Neuronal stem cell (in vitro differentiated cells): Measurements from ENCODE around the gene RBM34.
"Not testable (repeated sequence)": the region's sequence is repeated elsewhere in the genome, so short reads cannot be mapped to it uniquely, and the experiment has no call there.

ENCODE experiments used
- DNase-seq: peaks from one replicate; pipeline ENCODE4 v3.0.0-alpha.2; 2013; ENCODE audit warnings: low spot score
- H2AFZ ChIP-seq: one replicate; pipeline ENCODE4 v1.6.1; 2013; ENCODE audit warnings: mild to moderate bottlenecking, low read length, inconsistent platforms
- H2AK5ac ChIP-seq: 2 replicates; pipeline ENCODE4 v1.6.1; 2013; ENCODE audit warnings: low read depth, mild to moderate bottlenecking, inconsistent platforms, low read length, moderate library complexity, mixed read lengths
- H2BK120ac ChIP-seq: 2 replicates; pipeline ENCODE4 v1.6.1; 2013; ENCODE audit warnings: low read depth, mild to moderate bottlenecking, inconsistent platforms, low read length, moderate library complexity, mixed read lengths
- H2BK12ac ChIP-seq: one replicate; pipeline ENCODE4 v1.6.1; 2013; ENCODE audit warnings: low read length, inconsistent platforms
- H2BK15ac ChIP-seq: 2 replicates; pipeline ENCODE4 v1.6.1; 2013; ENCODE audit warnings: mild to moderate bottlenecking, low read length, inconsistent platforms, mixed read lengths
- H2BK5ac ChIP-seq: one replicate; pipeline ENCODE4 v1.6.1; 2013; ENCODE audit warnings: inconsistent platforms, mild to moderate bottlenecking, low read length, moderate library complexity
- H3K14ac ChIP-seq: one replicate; pipeline ENCODE4 v1.6.1; 2013; ENCODE audit warnings: low read length, inconsistent platforms
- H3K18ac ChIP-seq: 2 replicates; pipeline ENCODE4 v1.6.1; 2013; ENCODE audit warnings: low read length, inconsistent platforms
- H3K23ac ChIP-seq: 2 replicates; pipeline ENCODE4 v1.6.1; 2013; ENCODE audit warnings: low read depth, mild to moderate bottlenecking, mixed read lengths, low read length, inconsistent platforms; ENCODE audit not compliant: poor library complexity
- H3K27ac ChIP-seq: replicated peaks from 3 replicates; pipeline ENCODE4 v1.5.1; 2013; ENCODE audit warnings: low read length, inconsistent platforms
- H3K27me3 ChIP-seq, 3 experiments: 2 replicates each; pipeline ENCODE4 v1.6.1; 2013; ENCODE audit warnings: low read length in 3 of 3, mild to moderate bottlenecking in 2 of 3, inconsistent platforms in 1 of 3, low read depth in 1 of 3, mixed read lengths in 1 of 3, moderate library complexity in 1 of 3; ENCODE audit not compliant: control insufficient read depth in 3 of 3, insufficient read depth in 3 of 3
- H3K36me3 ChIP-seq, 2 donors: replicated peaks in 1 of 2; 2 replicates each; pipeline ENCODE4 v1.6.1; 2013; ENCODE audit warnings: low read length in 2 of 2; ENCODE audit not compliant: control insufficient read depth in 2 of 2, insufficient read depth in 2 of 2
- H3K4ac ChIP-seq: 2 replicates; pipeline ENCODE4 v1.6.1; 2013; ENCODE audit warnings: inconsistent platforms, mild to moderate bottlenecking, low read length, moderate library complexity
- H3K4me1 ChIP-seq, 2 donors: 1 replicate in 1 of 2; 2 replicates in 1 of 2; pipeline ENCODE4 v1.6.1; 2013; ENCODE audit warnings: low read length in 2 of 2, low read depth in 1 of 2; ENCODE audit not compliant: control insufficient read depth in 2 of 2, insufficient read depth in 1 of 2
- H3K4me2 ChIP-seq: one replicate; pipeline ENCODE4 v1.6.1; 2013; ENCODE audit warnings: mild to moderate bottlenecking, low read length, inconsistent platforms; ENCODE audit not compliant: insufficient read depth, poor library complexity, severe bottlenecking
- H3K4me3 ChIP-seq, 2 donors: 2 replicates each; pipeline ENCODE4 v1.5.1; 2013; ENCODE audit warnings: low read length in 2 of 2, mild to moderate bottlenecking in 2 of 2, inconsistent platforms in 1 of 2, moderate library complexity in 1 of 2
- H3K79me1 ChIP-seq: one replicate; pipeline ENCODE4 v1.6.1; 2013; ENCODE audit warnings: low read depth, mild to moderate bottlenecking, inconsistent platforms, low read length, moderate library complexity
- H3K9ac ChIP-seq: one replicate; pipeline ENCODE4 v1.6.1; 2013; ENCODE audit warnings: mild to moderate bottlenecking, low read depth, low read length, inconsistent platforms; ENCODE audit not compliant: poor library complexity
- H3K9me3 ChIP-seq, 2 donors: replicated peaks in 1 of 2; 2 replicates each; pipeline versions ENCODE3 to v1.6.1; 2013; ENCODE audit warnings: low read length in 2 of 2, mild to moderate bottlenecking in 2 of 2, inconsistent platforms in 1 of 2, low read depth in 1 of 2, mixed read lengths in 1 of 2, moderate library complexity in 1 of 2; ENCODE audit not compliant: control insufficient read depth in 2 of 2, insufficient read depth in 1 of 2
- H4K8ac ChIP-seq: one replicate; pipeline ENCODE4 v1.6.1; 2013; ENCODE audit warnings: low read depth, mild to moderate bottlenecking, inconsistent platforms, low read length, moderate library complexity
- H4K91ac ChIP-seq: one replicate; pipeline ENCODE4 v1.6.1; 2013; ENCODE audit warnings: low read length, low read depth, mild to moderate bottlenecking, inconsistent platforms; ENCODE audit not compliant: poor library complexity
- WGBS, 2 donors: extraction: QIAGEN DNeasy Blood & Tissue Kit; methylation state at CpG; one replicate each; pipeline ENCODE4 v1.1.7; 2013; ENCODE audit warnings: missing lambda C conversion rate in 2 of 2, mixed read lengths in 1 of 2; ENCODE audit not compliant: insufficient read length in 2 of 2, insufficient replicate concordance in 1 of 2; ENCODE audit errors: extremely low coverage in 2 of 2; 5-methylcytosine and 5-hydroxymethylcytosine counted together

RBM34 gene

GRCh38 chr1:235093696-235094592 is 67.1 kb downstream of the RBM34 start:
- H3K9me3 ChIP-seq = peaks cover 0 to 1% of the 10 kb centered on the region in 2 donors
- H3K4me2 ChIP-seq = peak overlapping the region; percentile 43
- H3K79me1 ChIP-seq = no peaks in the 10 kb centered on the region
- DNase-seq = peak; percentile 65
- peak overlapping the region; percentile 95 for H2BK15ac ChIP-seq
- no peak overlapping the region for H3K27ac ChIP-seq
- H3K18ac ChIP-seq = peak overlapping the region; percentile 60
- peak overlapping the region; percentile 16 for H2AK5ac ChIP-seq
- no peak overlapping the region for H2BK120ac ChIP-seq
- no peak overlapping the region for H3K14ac ChIP-seq
- H3K27me3 ChIP-seq = no peaks in the 10 kb centered on the region
- peak overlapping the region; percentile 78 for H4K8ac ChIP-seq
- H2BK12ac ChIP-seq = peak overlapping the region; percentile 99
- H3K4me3 ChIP-seq = peak overlapping the region in 1 of 2 donors; percentile 6
- H2BK5ac ChIP-seq = peak overlapping the region; percentile 0
- H3K9ac ChIP-seq = peak overlapping the region; percentile 10
- no peaks in the 10 kb centered on the region for H3K36me3 ChIP-seq
- no peak overlapping the region for H3K4ac ChIP-seq
- H3K23ac ChIP-seq = no peak overlapping the region
- H2AFZ ChIP-seq = peak overlapping the region; percentile 76
- WGBS, 2 donors = no CpG with 5 or more reads among the region's 24 CpGs
- H3K4me1 ChIP-seq = peaks cover 17 to 19% of the 10 kb centered on the region in 2 donors
- H4K91ac ChIP-seq = peak overlapping the region; percentile 2

- H3K9ac ChIP-seq = peak overlapping the region; percentile 10
- H3K27ac ChIP-seq = no peak overlapping the region
These were observed 67.9 kb downstream of the RBM34 start for GRCh38 chr1:235093013-235093695.

DNA sequence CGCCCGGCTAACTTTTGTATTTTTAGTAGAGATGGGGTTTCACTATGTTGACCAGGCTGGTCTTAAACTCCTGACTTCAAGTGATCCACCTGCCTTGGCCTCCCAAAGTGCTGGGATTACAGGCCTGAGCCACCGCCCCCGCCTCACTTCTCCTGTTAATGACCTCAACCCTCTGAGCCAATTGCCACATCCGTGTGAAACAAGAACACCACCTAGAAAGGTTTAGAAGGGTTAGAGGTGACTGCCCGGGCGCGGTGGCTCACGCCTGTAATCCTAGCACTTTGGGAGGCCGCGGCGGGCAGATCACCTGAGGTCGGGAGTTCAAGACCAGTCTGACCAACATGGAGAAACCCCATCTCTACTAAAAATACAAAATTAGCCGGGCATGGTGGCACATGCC is 68.6 kb downstream of the RBM34 start:
- not testable (repeated sequence) for H4K91ac ChIP-seq, H3K4me2 ChIP-seq, H2AK5ac ChIP-seq, H3K4ac ChIP-seq, H3K18ac ChIP-seq, H3K9me3 ChIP-seq, H2BK5ac ChIP-seq, H3K23ac ChIP-seq, H3K27me3 ChIP-seq, H2BK15ac ChIP-seq, H3K36me3 ChIP-seq, DNase-seq, H3K79me1 ChIP-seq, H2BK12ac ChIP-seq, H3K9ac ChIP-seq, H2AFZ ChIP-seq, H2BK120ac ChIP-seq, H3K4me3 ChIP-seq, H4K8ac ChIP-seq, H3K14ac ChIP-seq, H3K27ac ChIP-seq
- no CpG with 5 or more reads among the region's 14 CpGs for WGBS, 2 donors
- peaks cover 17 to 19% of the 10 kb centered on the region in 2 donors for H3K4me1 ChIP-seq

More at GRCh38 chr1:235093013-235093695, 67.9 kb downstream of the RBM34 start:
- peak overlapping the region; percentile 16 for H2AK5ac ChIP-seq
- no peaks in the 10 kb centered on the region for H3K27me3 ChIP-seq
- no CpG with 5 or more reads among the region's 27 CpGs for WGBS, 2 donors
- H2AFZ ChIP-seq = peak overlapping the region; percentile 76
- H3K14ac ChIP-seq = peak overlapping the region; percentile 64
- H3K4me1 ChIP-seq = peaks cover 17 to 19% of the 10 kb centered on the region in 2 donors
- H2BK5ac ChIP-seq = peak overlapping the region; percentile 0
- H3K9me3 ChIP-seq = peaks cover 0 to 1% of the 10 kb centered on the region in 2 donors
- peak overlapping the region; percentile 95 for H2BK15ac ChIP-seq
- peak overlapping the region; percentile 43 for H3K4me2 ChIP-seq
- no peaks in the 10 kb centered on the region for H3K79me1 ChIP-seq
- H4K8ac ChIP-seq = peak overlapping the region; percentile 78
- DNase-seq = no peak
- H3K36me3 ChIP-seq = no peaks in the 10 kb centered on the region
- H3K4ac ChIP-seq = no peak overlapping the region
- no peak overlapping the region for H2BK120ac ChIP-seq
- peak overlapping the region; percentile 82 for H3K18ac ChIP-seq
- peak overlapping the region; percentile 2 for H4K91ac ChIP-seq
- H3K23ac ChIP-seq = peak overlapping the region; percentile 95
- peak overlapping the region; percentile 99 for H2BK12ac ChIP-seq
- H3K4me3 ChIP-seq = peak overlapping the region in 1 of 2 donors; percentile 6

GRCh38 chr1:235092045-235092406 is 69.0 kb downstream of the RBM34 start:
- H2BK12ac ChIP-seq, H3K79me1 ChIP-seq, H3K9me3 ChIP-seq, H2AFZ ChIP-seq, H3K27ac ChIP-seq, H4K91ac ChIP-seq, H3K4me2 ChIP-seq, H3K23ac ChIP-seq, DNase-seq, H3K9ac ChIP-seq, H2BK5ac ChIP-seq, H3K27me3 ChIP-seq, H4K8ac ChIP-seq, H3K14ac ChIP-seq, H3K4me3 ChIP-seq, H3K36me3 ChIP-seq, H3K4ac ChIP-seq: not testable (repeated sequence)
- Histone ChIP-seq H2BK15ac (peak overlapping the region; percentile 65), H2BK120ac (peak overlapping the region; percentile 74), H2AK5ac (peak overlapping the region; percentile 44), H3K18ac (peak overlapping the region; percentile 58), H3K4me1 (peaks cover 17 to 19% of the 10 kb centered on the region in 2 donors)
- WGBS, 2 donors = no CpG with 5 or more reads among the region's 8 CpGs
